Duodenal mucosa (tissue), 2 donors: ENCODE data around the gene CAMSAP3.

Source experiments
- H3K27ac ChIP-seq: one replicate; pipeline ENCODE4 v1.7.0; 2013; ENCODE audit warnings: low read depth, low read length
- H3K27me3 ChIP-seq, 2 donors: one replicate each; pipeline ENCODE4 v1.7.0; 2013; ENCODE audit warnings: low read length in 2 of 2, control low read depth in 1 of 2; ENCODE audit not compliant: insufficient read depth in 2 of 2, control insufficient read depth in 1 of 2
- H3K36me3 ChIP-seq, 2 donors: one replicate each; pipeline ENCODE4 v1.7.0; 2013; ENCODE audit warnings: low read length in 2 of 2, control low read depth in 1 of 2; ENCODE audit not compliant: insufficient read depth in 2 of 2, control insufficient read depth in 1 of 2
- H3K4me1 ChIP-seq, 2 donors: one replicate each; pipeline ENCODE4 v1.7.0; 2013; ENCODE audit warnings: low read length in 2 of 2, control low read depth in 1 of 2; ENCODE audit not compliant: insufficient read depth in 2 of 2, control insufficient read depth in 1 of 2
- H3K4me3 ChIP-seq, 2 donors: one replicate each; pipeline ENCODE4 v1.7.0; 2013; ENCODE audit warnings: low read length in 2 of 2, low read depth in 1 of 2
- H3K9ac ChIP-seq, 2 donors: one replicate each; pipeline ENCODE4 v1.7.0; 2013; ENCODE audit warnings: low read length in 2 of 2, low read depth in 1 of 2
- H3K9me3 ChIP-seq, 2 donors: one replicate each; pipeline ENCODE4 v1.7.0; 2013; ENCODE audit warnings: low read length in 2 of 2, control low read depth in 1 of 2; ENCODE audit not compliant: control insufficient read depth in 1 of 2

Gene CAMSAP3

GRCh38 chr19:7620442-7621412, 25.1 kb downstream of the CAMSAP3 start:
- peaks cover 36 to 78% of the 10 kb centered on the region in 2 donors for H3K36me3 ChIP-seq
- H3K27me3 ChIP-seq = no peaks in the 10 kb centered on the region
- no peaks in the 10 kb centered on the region for H3K9me3 ChIP-seq
- no peak overlapping the region for H3K9ac ChIP-seq
- peaks cover 19 to 30% of the 10 kb centered on the region in 2 donors for H3K4me1 ChIP-seq
- peak overlapping the region; percentile 32 for H3K27ac ChIP-seq
- H3K4me3 ChIP-seq = no peak overlapping the region

GRCh38 chr19:7622933-7623685, 27.4 kb downstream of the CAMSAP3 start:
- no peak overlapping the region for H3K9ac ChIP-seq
- H3K27me3 ChIP-seq = no peaks in the 10 kb centered on the region
- no peak overlapping the region for H3K27ac ChIP-seq
- H3K9me3 ChIP-seq = no peaks in the 10 kb centered on the region
- peaks cover 44 to 72% of the 10 kb centered on the region in 2 donors for H3K36me3 ChIP-seq
- H3K4me1 ChIP-seq = peaks cover 23 to 26% of the 10 kb centered on the region in 2 donors
- no peak overlapping the region for H3K4me3 ChIP-seq

- Histone ChIP-seq H3K4me1 (peaks cover 21 to 26% of the 10 kb centered on the region in 2 donors), H3K9me3 (no peaks in the 10 kb centered on the region), H3K27ac (no peak overlapping the region), H3K4me3 (no peak overlapping the region), H3K27me3 (no peaks in the 10 kb centered on the region), H3K36me3 (peaks cover 44 to 68% of the 10 kb centered on the region in 2 donors), H3K9ac (no peak overlapping the region)
These were observed 28.3 kb downstream of the CAMSAP3 start for GRCh38 chr19:7623725-7624603.

GRCh38 chr19:7624810-7625209, 29.1 kb downstream of the CAMSAP3 start:
- Histone ChIP-seq H3K4me3 (no peak overlapping the region), H3K9me3 (no peaks in the 10 kb centered on the region), H3K4me1 (peaks cover 15 to 18% of the 10 kb centered on the region in 2 donors), H3K9ac (no peak overlapping the region), H3K27ac (no peak overlapping the region), H3K36me3 (peaks cover 44 to 66% of the 10 kb centered on the region in 2 donors), H3K27me3 (no peaks in the 10 kb centered on the region)

- Histone ChIP-seq H3K27ac (no peak overlapping the region), H3K27me3 (no peaks in the 10 kb centered on the region), H3K4me1 (peaks cover 21 to 22% of the 10 kb centered on the region in 2 donors), H3K4me3 (no peak overlapping the region), H3K36me3 (peaks cover 39 to 55% of the 10 kb centered on the region in 2 donors), H3K9me3 (no peaks in the 10 kb centered on the region), H3K9ac (no peak overlapping the region)
These were observed 30.2 kb downstream of the CAMSAP3 start for GRCh38 chr19:7625763-7626372.

- Histone ChIP-seq H3K4me3 (no peak overlapping the region), H3K27ac (no peak overlapping the region), H3K9ac (no peak overlapping the region), H3K36me3 (peaks cover 31 to 50% of the 10 kb centered on the region in 2 donors), H3K4me1 (peaks cover 21 to 24% of the 10 kb centered on the region in 2 donors), H3K9me3 (no peaks in the 10 kb centered on the region), H3K27me3 (no peaks in the 10 kb centered on the region)
These were observed 31.5 kb downstream of the CAMSAP3 start for GRCh38 chr19:7627166-7627565.

- H3K27me3 ChIP-seq = no peaks in the 10 kb centered on the region
- peak overlapping the region; percentile 49 for H3K27ac ChIP-seq
- peaks cover 22 to 38% of the 10 kb centered on the region in 2 donors for H3K36me3 ChIP-seq
- H3K9me3 ChIP-seq = no peaks in the 10 kb centered on the region
- peaks cover 21 to 24% of the 10 kb centered on the region in 2 donors for H3K4me1 ChIP-seq
- peak overlapping the region; percentile 96 to 99 for H3K4me3 ChIP-seq
- peak overlapping the region; percentile 77 to 97 for H3K9ac ChIP-seq
These were observed 33.1 kb downstream of the CAMSAP3 start for GRCh38 chr19:7628589-7629311.

- no peaks in the 10 kb centered on the region for H3K27me3 ChIP-seq
- peaks cover 18 to 33% of the 10 kb centered on the region in 2 donors for H3K36me3 ChIP-seq
- H3K9ac ChIP-seq = peak within 1 kb of the TSS; percentile 84 to 97
- no peaks in the 10 kb centered on the region for H3K9me3 ChIP-seq
- H3K27ac ChIP-seq = peak within 1 kb of the TSS; percentile 49
- H3K4me1 ChIP-seq = peaks cover 21 to 24% of the 10 kb centered on the region in 2 donors
- H3K4me3 ChIP-seq = peak within 1 kb of the TSS; percentile 96 to 99
These were observed 33.8 kb downstream of the CAMSAP3 start, which contains the start of the genes PET100 and XAB2 for GRCh38 chr19:7629347-7630054. TSS of gene PET100 (plus strand) at chr19:7629793. CDS start at chr19:7629834, 41 bp downstream. TSS of gene XAB2 (minus strand) at chr19:7629545. CDS start at chr19:7629527, 18 bp downstream.
